Activated T-helper 17 cell treated with anti-CD3 and anti-CD28 coated beads, Interleukin-2, amount 50 U/mL, for 72 hours (primary cell): ENCODE data around the gene LHCGR. TPM values are rescaled to one million over a fixed set of nuclear protein-coding genes. Genes with fewer than 3 reads are reported as not detected.
"Not testable (repeated sequence)": the region's sequence is repeated elsewhere in the genome, so short reads cannot be mapped to it uniquely, and the experiment has no call there.

Experiments used
- ATAC-seq: fragments of 150-1000 bp; cut with Tn5 transposase; replicated peaks from 2 replicates; pipeline ENCODE4 v1.10.0; 2021; ENCODE audit warnings: mild to moderate bottlenecking, moderate library complexity
- H3K27ac Mint-ChIP-seq: one replicate; pipeline ENCODE4 v1.8.0; 2022; ENCODE audit warnings: mixed read lengths
- H3K27me3 Mint-ChIP-seq: one replicate; pipeline ENCODE4 v1.8.0; 2022; ENCODE audit warnings: mixed read lengths
- H3K36me3 Mint-ChIP-seq: one replicate; pipeline ENCODE4 v1.8.0; 2022; ENCODE audit warnings: low read depth, mild to moderate bottlenecking, mixed read lengths
- H3K4me1 Mint-ChIP-seq: one replicate; pipeline ENCODE4 v1.8.0; 2022; ENCODE audit warnings: mixed read lengths
- H3K4me3 Mint-ChIP-seq: one replicate; pipeline ENCODE4 v1.8.0; 2022; ENCODE audit warnings: mild to moderate bottlenecking, mixed read lengths
- H3K9me3 Mint-ChIP-seq: one replicate; pipeline ENCODE4 v1.8.0; 2022; ENCODE audit warnings: mixed read lengths
- total RNA-seq, 2 donors: library from RNA; stranded (reverse); gene quantifications; one replicate each; pipeline ENCODE4 v1.2.3, GENCODE V29; 2022

The LHCGR gene
- total RNA-seq, 2 donors from 2014 or later, result not detected

DNA sequence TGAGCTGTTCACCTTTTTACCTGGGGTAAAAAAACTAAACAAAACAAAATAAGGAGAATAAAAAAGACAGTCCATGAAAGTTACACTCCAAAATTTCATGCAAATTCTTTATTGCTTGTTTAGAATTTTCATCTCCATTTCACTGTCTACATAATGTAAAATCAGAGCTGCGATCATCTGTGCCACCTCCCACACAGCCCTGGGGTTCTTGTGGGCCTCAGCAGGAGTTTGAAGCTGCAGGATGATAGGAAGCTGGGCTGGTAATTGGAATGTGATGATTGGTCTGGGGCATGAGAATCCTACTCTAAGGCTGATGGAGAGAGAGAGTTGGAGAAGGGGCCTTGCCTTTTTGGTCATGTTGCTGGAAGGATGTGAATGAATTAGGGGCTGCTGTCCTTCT lies 4.2 kb upstream of the LHCGR start:
- no peaks in the 10 kb centered on the region for H3K4me1 Mint-ChIP-seq

DNA sequence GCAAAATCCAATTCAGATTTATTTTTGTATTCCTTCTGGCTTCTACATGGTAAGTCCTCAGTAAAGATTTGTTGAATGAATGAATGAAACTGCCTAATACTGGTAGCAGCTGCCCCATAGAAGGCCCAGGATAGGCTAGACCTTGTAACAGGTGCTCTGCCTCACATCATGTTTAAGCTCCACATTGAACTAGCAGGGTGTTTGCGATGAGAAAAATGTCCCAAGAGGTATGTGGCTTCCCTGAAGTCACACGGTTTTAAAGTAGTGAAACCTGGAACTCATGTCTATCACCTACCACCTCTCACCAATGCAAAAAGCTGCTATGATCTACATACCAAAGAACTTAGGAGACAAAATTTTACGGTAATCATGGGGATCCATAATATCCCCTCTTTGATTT lies 765 bp upstream of the LHCGR start:
- H3K27ac Mint-ChIP-seq, result no peak overlapping the region
- no peaks in the 10 kb centered on the region for H3K9me3 Mint-ChIP-seq
- H3K27me3 Mint-ChIP-seq, result peaks cover 27% of the 10 kb centered on the region
- ATAC-seq, result no peak
- no peak overlapping the region for H3K4me3 Mint-ChIP-seq
- H3K4me1 Mint-ChIP-seq, result no peaks in the 10 kb centered on the region
- H3K36me3 Mint-ChIP-seq, result no peaks in the 10 kb centered on the region

More for the DNA sequence above, 4.2 kb upstream of the LHCGR start:
- no peak overlapping the region for H3K4me3 Mint-ChIP-seq
- H3K27me3 Mint-ChIP-seq, result peaks cover 22% of the 10 kb centered on the region
- ATAC-seq, result no peak
- H3K36me3 Mint-ChIP-seq, result no peaks in the 10 kb centered on the region
- peaks cover 8% of the 10 kb centered on the region for H3K9me3 Mint-ChIP-seq
- H3K27ac Mint-ChIP-seq, result no peak overlapping the region

DNA sequence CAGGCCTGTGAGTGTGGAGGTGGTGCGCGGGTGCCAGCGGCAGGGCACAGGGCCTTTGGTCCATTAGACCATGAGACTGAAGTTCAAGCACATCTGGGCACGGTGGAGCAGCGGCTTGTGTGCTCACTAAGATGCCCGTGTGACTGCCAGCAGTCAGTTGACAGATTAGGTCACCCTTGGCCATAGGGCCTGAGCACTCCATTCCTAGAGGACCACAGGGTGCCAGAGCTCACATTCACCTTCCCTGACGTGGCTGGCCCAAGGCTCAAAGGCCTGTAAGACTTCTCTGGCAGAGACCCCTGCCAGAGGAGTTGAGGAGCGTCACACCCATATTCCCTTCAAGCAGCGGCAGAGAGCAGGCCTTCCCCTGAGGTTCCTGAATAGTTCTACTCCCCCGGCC lies 650 bp downstream of the LHCGR start:
- peaks cover 30% of the 10 kb centered on the region for H3K27me3 Mint-ChIP-seq
- H3K4me3 Mint-ChIP-seq, result no peak overlapping the region
- no peaks in the 10 kb centered on the region for H3K4me1 Mint-ChIP-seq
- no peak overlapping the region for H3K27ac Mint-ChIP-seq
- ATAC-seq, result no peak
- H3K36me3 Mint-ChIP-seq, result no peaks in the 10 kb centered on the region
- no peaks in the 10 kb centered on the region for H3K9me3 Mint-ChIP-seq

DNA sequence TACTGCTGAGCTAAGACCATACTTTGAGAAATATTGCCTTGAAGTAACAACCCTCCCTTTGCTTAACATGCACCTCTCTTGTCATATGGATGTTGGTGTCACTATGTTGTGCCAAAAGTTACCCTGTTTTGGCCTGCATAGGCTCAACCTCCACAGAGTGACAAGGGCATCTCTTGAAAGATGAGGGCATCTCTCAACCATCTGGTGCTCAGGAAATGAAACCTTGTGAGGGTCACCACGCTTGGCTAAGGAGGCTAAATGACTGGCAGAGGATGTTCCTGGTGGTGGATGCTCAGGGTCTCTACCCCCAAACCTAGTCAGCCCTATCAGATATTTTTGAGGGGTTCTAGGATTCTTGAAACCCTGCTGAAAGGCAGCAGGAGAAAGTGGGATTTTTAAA lies 2.3 kb downstream of the LHCGR start:
- no peak for ATAC-seq
- Mint-ChIP-seq H3K27me3 (peaks cover 30% of the 10 kb centered on the region), H3K9me3 (no peaks in the 10 kb centered on the region), H3K27ac (no peak overlapping the region), H3K4me3 (no peak overlapping the region), H3K4me1 (no peaks in the 10 kb centered on the region), H3K36me3 (no peaks in the 10 kb centered on the region)

DNA sequence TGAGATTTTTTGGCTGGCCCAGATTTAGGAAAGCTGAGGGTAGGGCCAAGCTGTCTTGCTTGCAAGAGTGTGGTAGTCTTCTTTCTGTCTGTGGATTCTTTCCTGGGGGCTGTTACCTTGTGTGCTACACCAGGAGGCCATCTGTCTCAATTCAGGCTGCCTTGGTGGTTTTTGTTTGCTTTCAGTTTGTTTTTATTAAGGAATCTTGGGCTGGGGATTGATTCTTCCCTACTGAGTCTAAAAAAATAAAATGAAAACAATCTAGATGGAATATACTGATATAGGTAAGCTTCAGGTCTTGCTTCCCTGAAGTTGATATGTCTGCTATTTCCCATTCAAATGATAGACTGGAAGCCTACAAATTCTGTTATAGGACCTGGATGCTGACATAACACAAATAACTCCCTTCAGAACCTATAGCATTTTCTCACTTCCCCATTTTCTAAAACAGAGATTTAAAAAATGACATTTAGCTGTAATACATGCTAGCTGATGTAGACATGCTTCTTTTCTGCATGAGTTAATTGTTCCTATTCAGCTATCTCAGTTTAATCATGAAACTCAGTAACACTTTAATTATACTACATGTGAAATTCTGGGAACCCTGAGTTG lies 5.3 kb downstream of the LHCGR start:
- H3K36me3 Mint-ChIP-seq, result no peaks in the 10 kb centered on the region
- no peak overlapping the region for H3K27ac Mint-ChIP-seq
- H3K27me3 Mint-ChIP-seq, result peaks cover 13% of the 10 kb centered on the region
- no peak overlapping the region for H3K4me3 Mint-ChIP-seq
- no peak for ATAC-seq
- H3K4me1 Mint-ChIP-seq, result no peaks in the 10 kb centered on the region
- H3K9me3 Mint-ChIP-seq, result no peaks in the 10 kb centered on the region

DNA sequence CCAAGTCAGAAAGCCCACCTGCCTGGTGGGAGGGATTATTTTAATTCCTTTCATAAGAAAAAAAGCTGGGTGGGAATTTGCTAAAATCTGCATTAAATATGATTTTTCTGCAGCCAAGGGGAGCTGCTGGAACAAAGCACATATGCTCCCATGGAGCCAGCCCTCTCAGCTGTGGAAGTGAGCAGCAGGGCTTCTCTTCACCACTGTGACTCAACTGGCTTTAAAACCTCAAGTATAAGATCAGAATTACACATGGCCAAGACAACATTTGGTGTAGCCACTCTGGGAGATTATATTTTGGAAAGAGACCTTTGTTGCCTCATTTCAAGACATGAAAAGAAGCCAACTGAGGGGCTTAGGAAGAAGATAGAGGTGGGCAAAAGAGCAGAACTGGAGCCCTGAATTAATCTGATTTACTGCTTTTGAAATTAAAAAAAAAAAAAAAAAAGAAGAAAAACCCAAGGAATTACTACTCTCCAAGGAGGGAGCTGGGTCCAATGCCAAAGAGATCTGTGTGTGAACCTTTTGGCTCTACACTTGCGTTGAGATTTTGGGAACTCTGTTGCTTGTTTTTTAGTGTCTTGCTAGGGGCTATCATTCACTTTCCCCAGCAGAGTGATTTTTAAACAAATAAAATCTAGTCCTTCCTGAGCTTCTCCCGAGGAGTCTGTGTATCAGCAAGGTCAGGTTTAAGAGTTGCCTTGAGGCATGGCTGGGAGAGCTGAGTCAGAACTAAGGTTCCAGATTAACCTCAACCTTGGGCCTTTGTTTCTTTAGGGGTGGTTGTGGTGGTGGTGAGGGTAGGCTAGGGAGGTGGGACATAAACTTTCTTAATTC lies 6.0 kb downstream of the LHCGR start:
- ATAC-seq, result no peak
- Mint-ChIP-seq H3K9me3 (no peaks in the 10 kb centered on the region), H3K4me1 (no peaks in the 10 kb centered on the region), H3K27me3 (peaks cover 9% of the 10 kb centered on the region), H3K4me3 (no peak overlapping the region), H3K27ac (no peak overlapping the region), H3K36me3 (no peaks in the 10 kb centered on the region)

DNA sequence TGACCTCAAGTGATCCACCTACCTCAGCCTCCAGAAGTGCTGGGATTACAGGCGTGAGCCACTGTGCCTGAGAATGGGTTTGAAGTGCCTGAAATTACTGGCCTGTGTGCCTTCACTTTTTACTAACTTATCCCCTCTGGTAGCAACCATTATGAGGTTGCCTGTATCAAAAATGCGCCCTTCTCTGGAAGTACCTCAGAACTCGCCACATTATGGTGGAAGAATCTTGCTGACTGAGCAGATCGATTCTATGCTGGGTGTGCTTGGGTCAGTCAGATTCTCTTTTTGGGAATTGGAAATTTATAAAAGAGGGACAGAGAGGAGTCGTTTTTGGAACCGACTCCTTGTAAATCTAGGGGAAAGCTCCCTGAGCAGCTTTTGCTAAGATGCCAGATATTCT lies 8.2 kb downstream of the LHCGR start:
- no peaks in the 10 kb centered on the region for H3K9me3 Mint-ChIP-seq
- H3K4me1 Mint-ChIP-seq, result no peaks in the 10 kb centered on the region
- H3K27ac Mint-ChIP-seq, result no peak overlapping the region
- no peak overlapping the region for H3K4me3 Mint-ChIP-seq
- H3K27me3 Mint-ChIP-seq, result peaks cover 3% of the 10 kb centered on the region
- ATAC-seq, result no peak
- no peaks in the 10 kb centered on the region for H3K36me3 Mint-ChIP-seq

DNA sequence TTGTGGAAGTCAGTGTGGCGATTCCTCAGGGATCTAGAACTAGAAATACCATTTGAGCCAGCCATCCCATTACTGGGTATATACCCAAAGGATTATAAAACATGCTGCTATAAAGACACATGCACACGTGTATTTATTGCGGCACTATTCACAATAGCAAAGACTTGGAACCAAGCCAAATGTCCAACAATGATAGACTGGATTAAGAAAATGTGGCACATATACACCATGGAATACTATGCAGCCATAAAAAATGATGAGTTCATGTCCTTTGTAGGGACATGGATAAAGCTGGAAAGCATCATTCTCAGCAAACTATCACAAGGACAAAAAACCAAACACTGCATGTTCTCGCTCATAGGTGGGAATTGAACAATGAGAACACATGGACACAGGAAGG lies 16.3 kb downstream of the LHCGR start:
- H3K27me3 Mint-ChIP-seq, result peaks cover 17% of the 10 kb centered on the region
- not testable (repeated sequence) for H3K4me1 Mint-ChIP-seq, H3K4me3 Mint-ChIP-seq, H3K9me3 Mint-ChIP-seq, H3K36me3 Mint-ChIP-seq, H3K27ac Mint-ChIP-seq, ATAC-seq

DNA sequence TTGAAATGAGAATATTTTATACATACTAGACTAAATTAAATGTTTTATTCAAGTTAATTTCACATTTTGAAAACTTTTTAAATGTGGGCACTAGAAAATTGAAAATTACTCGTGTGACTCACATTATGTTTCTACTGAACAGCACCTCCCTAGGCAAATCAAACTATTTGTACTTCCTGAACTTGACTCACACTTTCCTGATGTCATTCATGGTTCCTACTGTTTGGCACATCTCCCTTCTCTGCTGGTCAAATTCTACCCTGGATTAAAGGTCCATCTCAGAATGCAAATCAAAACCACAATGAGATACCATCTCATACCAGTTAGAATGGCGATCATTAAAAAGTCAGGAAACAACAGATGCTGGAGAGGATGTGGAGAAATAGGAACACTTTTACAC lies 16.7 kb downstream of the LHCGR start:
- Mint-ChIP-seq H3K27me3 (peaks cover 19% of the 10 kb centered on the region), H3K4me3 (no peak overlapping the region), H3K9me3 (no peaks in the 10 kb centered on the region), H3K27ac (no peak overlapping the region), H3K36me3 (no peaks in the 10 kb centered on the region), H3K4me1 (no peaks in the 10 kb centered on the region)
- ATAC-seq, result no peak

DNA sequence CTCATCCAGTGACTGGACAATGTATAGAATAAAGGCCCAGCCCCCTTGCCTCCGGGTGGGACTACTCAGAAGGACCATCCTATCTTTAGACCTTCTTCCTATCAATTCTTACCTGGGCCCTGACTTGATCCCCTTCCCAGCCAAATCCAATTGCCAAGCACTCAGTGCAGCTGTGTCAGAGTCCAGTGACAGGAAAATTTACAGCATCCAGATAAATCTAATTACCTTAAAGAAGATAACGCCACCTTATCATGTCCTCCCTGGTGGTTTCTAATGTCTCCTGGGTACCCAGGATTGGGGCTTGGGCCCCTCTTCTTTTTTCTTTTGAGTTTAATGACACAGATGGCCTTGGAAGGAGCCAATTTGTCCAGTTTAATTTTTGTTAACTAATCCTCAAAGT lies 19.3 kb downstream of the LHCGR start:
- Mint-ChIP-seq H3K9me3 (no peaks in the 10 kb centered on the region), H3K36me3 (no peaks in the 10 kb centered on the region), H3K4me3 (no peak overlapping the region), H3K27ac (no peak overlapping the region), H3K27me3 (peaks cover 30% of the 10 kb centered on the region), H3K4me1 (no peaks in the 10 kb centered on the region)
- ATAC-seq, result no peak

DNA sequence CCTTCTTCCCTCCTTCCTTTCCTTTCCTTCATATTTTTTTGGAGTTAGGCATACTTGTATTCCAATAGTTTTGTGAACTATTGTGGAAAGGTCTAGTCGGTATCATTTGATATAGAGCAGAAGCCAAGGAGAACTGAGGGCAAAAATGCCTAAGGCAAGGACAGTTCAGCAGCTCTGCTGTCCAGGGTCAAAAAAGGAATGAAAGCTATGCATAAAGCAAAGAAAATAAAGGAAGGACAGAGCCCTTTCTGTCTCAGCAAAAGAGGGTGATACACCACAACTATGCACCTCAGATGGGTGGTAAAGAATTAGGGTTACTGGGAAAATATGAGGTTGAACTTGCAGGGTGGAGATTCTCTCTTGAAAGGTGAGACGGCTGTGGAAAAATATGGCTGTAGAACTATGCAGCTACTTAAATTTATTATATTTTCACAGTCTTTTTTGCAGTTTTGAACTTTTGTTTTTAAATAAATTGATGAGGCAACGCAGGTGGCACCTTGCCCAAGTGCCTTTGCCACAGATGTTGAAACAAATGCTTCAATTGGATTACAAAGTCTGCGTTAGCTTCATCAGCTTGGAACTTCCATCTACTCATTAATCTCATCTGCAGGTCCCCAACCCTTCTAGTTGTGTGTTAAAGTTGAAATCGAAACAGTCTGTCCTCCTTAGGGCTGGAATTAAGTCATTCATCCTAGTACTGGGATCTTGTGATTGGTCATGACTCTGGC lies 20.8 kb downstream of the LHCGR start:
- no peak for ATAC-seq
- Mint-ChIP-seq H3K4me1 (no peaks in the 10 kb centered on the region), H3K4me3 (no peak overlapping the region), H3K36me3 (no peaks in the 10 kb centered on the region), H3K27ac (no peak overlapping the region), H3K9me3 (no peaks in the 10 kb centered on the region), H3K27me3 (peaks cover 30% of the 10 kb centered on the region)

DNA sequence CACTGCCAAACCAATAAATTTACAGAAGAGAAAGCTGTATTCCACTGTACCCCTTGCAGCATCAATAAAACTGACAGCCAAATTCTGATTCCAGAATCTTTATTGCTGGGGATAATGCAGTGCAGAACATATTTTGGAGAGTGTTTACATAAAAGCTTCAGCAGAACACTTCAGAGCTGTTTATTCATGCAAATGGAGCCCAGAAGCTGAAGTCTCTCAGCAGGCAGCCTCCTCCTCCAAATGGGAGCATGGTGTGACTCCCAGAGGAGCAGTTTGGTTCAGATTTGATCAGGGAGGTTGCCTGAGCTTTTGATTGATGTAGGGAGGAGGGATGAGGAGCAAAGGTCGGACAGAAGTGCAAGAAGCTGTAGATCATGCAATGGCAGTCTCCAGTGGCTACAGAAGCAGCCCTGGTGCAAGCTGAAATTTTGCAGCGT lies 22.4 kb downstream of the LHCGR start:
- no peak overlapping the region for H3K27ac Mint-ChIP-seq
- H3K9me3 Mint-ChIP-seq, result no peaks in the 10 kb centered on the region
- no peak overlapping the region for H3K4me3 Mint-ChIP-seq
- H3K4me1 Mint-ChIP-seq, result no peaks in the 10 kb centered on the region
- no peaks in the 10 kb centered on the region for H3K36me3 Mint-ChIP-seq
- peaks cover 32% of the 10 kb centered on the region for H3K27me3 Mint-ChIP-seq
- no peak for ATAC-seq

DNA sequence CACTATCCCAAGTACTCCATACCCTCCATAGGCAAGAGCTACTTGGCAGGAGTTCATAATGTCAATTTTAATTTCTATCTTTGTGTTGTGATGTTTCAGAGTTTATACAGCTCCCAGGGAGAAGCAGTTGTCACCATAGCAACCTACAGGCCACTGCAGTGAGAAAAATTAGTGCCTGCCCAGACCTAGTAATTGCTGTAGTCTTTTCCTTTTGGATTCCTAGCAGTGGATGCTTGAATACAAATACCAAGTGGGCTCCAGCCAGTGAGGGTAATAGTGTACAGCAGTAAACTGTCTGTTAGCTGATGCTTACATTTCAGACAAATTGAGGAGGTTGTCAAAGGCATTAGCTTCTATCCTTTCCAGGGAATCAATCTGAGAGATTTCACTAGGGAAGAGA lies 26.7 kb downstream of the LHCGR start:
- Mint-ChIP-seq H3K27me3 (peaks cover 17% of the 10 kb centered on the region), H3K9me3 (no peaks in the 10 kb centered on the region), H3K36me3 (no peaks in the 10 kb centered on the region), H3K4me3 (no peak overlapping the region), H3K27ac (no peak overlapping the region), H3K4me1 (no peaks in the 10 kb centered on the region)
- ATAC-seq, result no peak

DNA sequence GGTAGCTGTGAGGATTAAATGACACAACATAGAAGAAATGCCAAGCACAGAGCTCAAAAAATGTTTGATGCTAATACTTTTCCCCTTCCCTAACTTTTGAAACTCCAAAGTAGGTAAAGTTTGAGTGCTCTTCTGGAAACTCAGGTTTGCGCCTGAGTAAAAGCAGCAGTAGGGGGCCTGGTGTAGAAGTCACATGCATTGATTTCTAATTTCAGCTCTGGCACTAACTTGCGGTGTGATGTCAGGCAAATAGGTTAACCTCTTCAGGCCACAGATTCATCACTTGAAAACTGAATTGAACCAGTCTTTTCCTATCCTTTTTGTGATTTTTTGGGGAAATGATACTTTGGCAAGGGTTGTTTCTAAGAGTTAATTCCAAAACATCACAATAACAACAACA lies 27.2 kb downstream of the LHCGR start:
- no peak for ATAC-seq
- no peaks in the 10 kb centered on the region for H3K9me3 Mint-ChIP-seq
- H3K4me1 Mint-ChIP-seq, result no peaks in the 10 kb centered on the region
- no peak overlapping the region for H3K4me3 Mint-ChIP-seq
- H3K27ac Mint-ChIP-seq, result no peak overlapping the region
- peaks cover 16% of the 10 kb centered on the region for H3K27me3 Mint-ChIP-seq
- H3K36me3 Mint-ChIP-seq, result no peaks in the 10 kb centered on the region

DNA sequence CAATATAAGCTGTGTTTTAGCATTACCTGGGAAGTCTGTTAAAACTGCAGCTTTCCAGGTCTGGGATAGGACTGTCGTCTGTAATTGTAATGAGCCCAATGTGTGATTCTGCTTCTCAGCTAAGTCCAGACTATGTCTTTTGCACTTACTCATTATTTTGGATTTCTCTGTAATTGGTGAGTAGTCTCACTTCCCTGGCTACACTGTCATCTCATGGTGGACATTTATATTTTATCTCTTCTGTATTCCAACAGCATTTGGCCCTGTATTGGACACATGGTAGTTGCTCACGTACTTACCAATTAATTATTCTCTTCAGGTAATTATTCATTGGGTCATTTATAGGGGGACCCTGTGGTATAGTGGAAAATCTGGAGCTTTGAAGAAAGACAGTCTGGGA lies 28.0 kb downstream of the LHCGR start:
- Mint-ChIP-seq H3K27me3 (peaks cover 12% of the 10 kb centered on the region), H3K9me3 (no peaks in the 10 kb centered on the region), H3K4me3 (no peak overlapping the region), H3K27ac (no peak overlapping the region), H3K36me3 (no peaks in the 10 kb centered on the region), H3K4me1 (no peaks in the 10 kb centered on the region)
- ATAC-seq, result no peak
